ENCODE measurements around the gene EHD1. TPM values are rescaled to one million over a fixed set of nuclear protein-coding genes. Genes with fewer than 3 reads are reported as not detected.

EHD1 gene
- total RNA-seq, 1 donor from 2014 or later, result 57.2 TPM

DNA sequence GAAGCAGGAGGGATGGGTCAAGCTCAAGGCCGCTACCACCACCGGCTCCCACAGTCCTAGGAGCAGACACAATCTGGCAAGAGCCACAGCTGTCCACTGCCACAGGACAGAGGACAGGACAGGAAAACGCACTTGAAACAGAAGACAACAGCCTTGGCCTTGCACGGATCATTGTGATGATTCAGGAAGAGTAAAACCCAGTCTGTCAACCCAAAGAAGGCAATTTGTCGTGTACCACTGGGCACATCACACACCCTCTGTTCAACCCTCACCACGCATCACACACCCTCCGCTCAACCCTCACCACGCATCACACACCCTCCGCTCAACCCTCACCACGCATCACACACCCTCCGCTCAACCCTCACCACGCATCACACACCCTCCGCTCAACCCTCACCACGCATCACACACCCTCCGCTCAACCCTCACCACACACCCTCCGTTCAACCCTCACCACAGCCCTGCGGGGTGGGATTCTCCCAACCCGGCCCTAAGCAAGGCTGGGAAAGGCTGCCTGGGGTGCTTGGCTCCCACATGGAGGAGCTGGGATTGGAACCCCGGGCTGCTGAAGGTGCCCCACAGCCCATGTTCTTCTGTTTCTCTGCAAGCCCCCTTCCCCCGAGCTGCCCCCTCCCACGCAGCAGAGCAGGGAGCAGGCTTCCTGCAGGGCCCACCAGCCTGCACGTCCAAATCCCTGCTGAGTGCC lies 22.7 kb downstream of the EHD1 start:
- TF ChIP-seq CTCF (IDR thresholded peaks at IDR 0.05; ENCODE audit: unreplicated experiment), result no peak
- H3K36me3 Mint-ChIP-seq (ENCODE audit: insufficient read depth), result peaks cover 8% of the 10 kb centered on the region
- no peak overlapping the region for H3K4me3 Mint-ChIP-seq (ENCODE audit: low read depth)
- DNase-seq (ENCODE audit: low spot score, unreplicated experiment), result no peak
- no peaks in the 10 kb centered on the region for H3K4me1 Mint-ChIP-seq (ENCODE audit: low read depth)
- peak overlapping the region; percentile 84 for H3K27ac Mint-ChIP-seq
- H3K27me3 Mint-ChIP-seq, result no peaks in the 10 kb centered on the region
- H3K9me3 Mint-ChIP-seq (ENCODE audit: low read depth), result no peaks in the 10 kb centered on the region

- no peak for TF ChIP-seq CTCF (IDR thresholded peaks at IDR 0.05; ENCODE audit: unreplicated experiment)
- no peak overlapping the region for H3K4me3 Mint-ChIP-seq (ENCODE audit: low read depth)
- no peaks in the 10 kb centered on the region for H3K4me1 Mint-ChIP-seq (ENCODE audit: low read depth)
- no peaks in the 10 kb centered on the region for H3K9me3 Mint-ChIP-seq (ENCODE audit: low read depth)
- H3K27ac Mint-ChIP-seq, result peak overlapping the region; percentile 84
- no peak for DNase-seq (ENCODE audit: low spot score, unreplicated experiment)
- H3K27me3 Mint-ChIP-seq, result no peaks in the 10 kb centered on the region
- peaks cover 8% of the 10 kb centered on the region for H3K36me3 Mint-ChIP-seq (ENCODE audit: insufficient read depth)
Observed at GRCh38 chr11:64854534-64855502, 23.6 kb downstream of the EHD1 start.

- DNase-seq (ENCODE audit: low spot score, unreplicated experiment), result no peak
- H3K36me3 Mint-ChIP-seq (ENCODE audit: insufficient read depth), result peaks cover 8% of the 10 kb centered on the region
- H3K4me1 Mint-ChIP-seq (ENCODE audit: low read depth), result no peaks in the 10 kb centered on the region
- H3K27ac Mint-ChIP-seq, result no peak overlapping the region
- no peaks in the 10 kb centered on the region for H3K9me3 Mint-ChIP-seq (ENCODE audit: low read depth)
- no peaks in the 10 kb centered on the region for H3K27me3 Mint-ChIP-seq
- no peak overlapping the region for H3K4me3 Mint-ChIP-seq (ENCODE audit: low read depth)
- no peak for TF ChIP-seq CTCF (IDR thresholded peaks at IDR 0.05; ENCODE audit: unreplicated experiment)
Observed at GRCh38 chr11:64854157-64854533, 24.3 kb downstream of the EHD1 start.

- Mint-ChIP-seq H3K27ac (no peak overlapping the region), H3K36me3 (ENCODE audit: insufficient read depth) (peaks cover 8% of the 10 kb centered on the region), H3K4me1 (ENCODE audit: low read depth) (no peaks in the 10 kb centered on the region), H3K9me3 (ENCODE audit: low read depth) (no peaks in the 10 kb centered on the region), H3K4me3 (ENCODE audit: low read depth) (no peak overlapping the region), H3K27me3 (no peaks in the 10 kb centered on the region)
- DNase-seq (ENCODE audit: low spot score, unreplicated experiment), result no peak
- TF ChIP-seq CTCF (IDR thresholded peaks at IDR 0.05; ENCODE audit: unreplicated experiment), result no peak
Observed at GRCh38 chr11:64853709-64854108, 24.7 kb downstream of the EHD1 start.

DNA sequence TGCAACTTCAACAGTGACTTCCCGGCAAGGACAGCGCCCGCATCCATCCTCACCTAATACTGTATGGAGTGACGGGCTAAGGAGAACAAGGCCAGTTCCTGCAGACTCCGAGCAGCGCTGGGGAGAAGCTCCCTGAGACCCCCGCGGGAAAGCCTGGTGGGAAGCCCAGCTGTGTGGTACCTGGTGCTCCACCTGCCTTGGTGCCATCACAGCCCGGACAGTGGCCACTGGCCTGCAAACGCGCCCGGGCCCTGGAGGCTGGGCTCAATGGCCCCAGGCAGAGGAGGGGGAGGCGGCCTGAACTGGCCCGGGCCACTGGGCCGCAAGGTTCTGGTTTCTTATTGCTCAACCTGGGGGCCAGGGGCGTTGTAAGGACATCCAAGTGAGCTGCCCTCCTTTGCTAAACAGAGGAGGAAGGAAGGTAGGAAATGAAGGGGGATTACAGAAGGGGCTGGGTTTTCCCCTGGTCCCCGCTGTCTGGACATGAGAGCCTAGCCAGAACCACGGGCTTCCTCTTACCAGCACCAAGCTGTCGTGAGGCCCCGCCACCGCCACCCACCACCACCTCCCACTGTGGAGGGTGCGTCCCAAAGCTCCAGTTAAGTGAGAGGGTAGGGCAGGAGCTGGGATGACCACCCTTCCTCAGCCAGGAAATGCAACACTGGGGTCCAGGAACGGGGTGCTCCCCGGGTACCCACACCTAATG lies 25.5 kb downstream of the EHD1 start:
- no peaks in the 10 kb centered on the region for H3K9me3 Mint-ChIP-seq (ENCODE audit: low read depth)
- H3K27ac Mint-ChIP-seq, result no peak overlapping the region
- no peaks in the 10 kb centered on the region for H3K4me1 Mint-ChIP-seq (ENCODE audit: low read depth)
- DNase-seq (ENCODE audit: low spot score, unreplicated experiment), result no peak
- no peak for TF ChIP-seq CTCF (IDR thresholded peaks at IDR 0.05; ENCODE audit: unreplicated experiment)
- H3K36me3 Mint-ChIP-seq (ENCODE audit: insufficient read depth), result peaks cover 8% of the 10 kb centered on the region
- H3K27me3 Mint-ChIP-seq, result no peaks in the 10 kb centered on the region
- H3K4me3 Mint-ChIP-seq (ENCODE audit: low read depth), result no peak overlapping the region
